ENCODE data around the gene FOXJ3.

FOXJ3 gene

DNA sequence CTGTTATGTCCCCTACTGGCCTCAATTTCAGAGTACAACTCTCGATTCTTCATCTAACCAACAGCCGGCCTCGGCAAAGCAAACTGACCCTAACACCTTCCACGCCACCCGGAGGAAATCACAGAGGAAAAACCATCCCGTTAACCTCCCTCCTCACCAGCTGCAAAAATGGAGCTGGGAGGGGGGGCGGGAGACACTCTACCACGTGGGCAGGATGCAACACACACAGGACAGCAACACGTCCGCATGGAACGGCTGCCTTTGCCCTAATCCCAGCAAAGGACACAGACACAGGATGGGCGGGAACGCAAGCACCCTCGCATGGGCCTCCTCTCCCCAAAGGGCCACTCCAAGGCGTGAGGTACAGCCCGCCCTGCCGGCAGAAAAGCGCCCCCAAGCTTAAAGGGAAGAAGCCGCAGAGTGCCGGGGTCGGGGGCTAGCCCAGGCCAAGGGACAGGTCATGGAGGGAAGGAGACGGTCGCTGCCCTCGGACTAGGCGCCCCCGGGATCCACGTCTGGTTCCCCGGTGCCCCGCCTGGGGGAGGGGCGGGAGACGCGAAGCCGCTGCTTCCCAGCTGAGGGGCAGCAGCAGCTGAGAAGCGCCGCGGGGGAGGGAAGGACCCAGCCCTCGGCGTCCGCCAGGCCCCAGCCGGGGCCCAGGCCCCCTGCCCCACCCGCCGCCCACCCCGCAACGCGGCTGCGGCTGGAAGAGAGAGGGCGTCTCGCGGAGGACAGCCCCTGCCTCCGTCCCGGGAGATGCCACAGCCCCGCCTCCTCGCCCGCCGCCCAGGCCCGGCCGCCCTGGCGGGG is 590 bp downstream of the FOXJ3 start:
- peak; percentile 64 for DNase-seq (ENCODE audit: low read depth)
- H3K4me3 ChIP-seq (ENCODE audit: low read length): peak overlapping the region; percentile 91
- TF ChIP-seq, protein P1, sequence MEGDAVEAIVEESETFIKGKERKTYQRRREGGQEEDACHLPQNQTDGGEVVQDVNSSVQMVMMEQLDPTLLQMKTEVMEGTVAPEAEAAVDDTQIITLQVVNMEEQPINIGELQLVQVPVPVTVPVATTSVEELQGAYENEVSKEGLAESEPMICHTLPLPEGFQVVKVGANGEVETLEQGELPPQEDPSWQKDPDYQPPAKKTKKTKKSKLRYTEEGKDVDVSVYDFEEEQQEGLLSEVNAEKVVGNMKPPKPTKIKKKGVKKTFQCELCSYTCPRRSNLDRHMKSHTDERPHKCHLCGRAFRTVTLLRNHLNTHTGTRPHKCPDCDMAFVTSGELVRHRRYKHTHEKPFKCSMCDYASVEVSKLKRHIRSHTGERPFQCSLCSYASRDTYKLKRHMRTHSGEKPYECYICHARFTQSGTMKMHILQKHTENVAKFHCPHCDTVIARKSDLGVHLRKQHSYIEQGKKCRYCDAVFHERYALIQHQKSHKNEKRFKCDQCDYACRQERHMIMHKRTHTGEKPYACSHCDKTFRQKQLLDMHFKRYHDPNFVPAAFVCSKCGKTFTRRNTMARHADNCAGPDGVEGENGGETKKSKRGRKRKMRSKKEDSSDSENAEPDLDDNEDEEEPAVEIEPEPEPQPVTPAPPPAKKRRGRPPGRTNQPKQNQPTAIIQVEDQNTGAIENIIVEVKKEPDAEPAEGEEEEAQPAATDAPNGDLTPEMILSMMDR (IDR thresholded peaks at IDR 0.05; ENCODE audit: insufficient read depth, low read depth, low read length, missing control alignments): peak; percentile 2

DNA sequence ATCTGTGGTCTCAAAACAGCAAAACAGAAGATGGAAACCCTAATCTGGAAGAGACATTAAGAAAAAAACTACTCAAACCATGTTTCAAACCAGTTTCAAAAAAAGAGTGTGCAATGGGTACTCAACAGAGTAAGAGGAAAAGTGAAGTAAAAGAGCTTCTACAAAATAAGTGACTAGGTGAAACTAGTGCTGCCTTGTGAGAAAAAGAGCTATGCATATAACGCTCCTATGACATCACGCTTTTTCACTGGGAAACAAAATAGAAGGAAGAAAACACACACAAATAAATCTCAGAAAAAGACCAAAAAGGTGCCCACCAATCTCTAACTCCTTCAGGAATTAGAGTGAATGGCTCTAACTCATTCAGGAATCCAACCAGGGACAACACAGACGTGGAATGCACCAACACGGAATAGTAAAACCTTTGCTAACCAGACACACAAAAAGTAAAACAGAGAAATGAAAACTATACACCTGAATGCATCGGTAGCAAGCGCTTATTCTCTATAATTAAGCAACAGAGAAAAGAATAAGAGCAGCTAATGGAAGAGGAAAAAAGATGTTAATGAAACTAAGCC is 1.3 kb downstream of the FOXJ3 start:
- TF ChIP-seq, protein P1 (IDR thresholded peaks at IDR 0.05; ENCODE audit: insufficient read depth, low read depth, low read length, missing control alignments): no peak
- H3K4me3 ChIP-seq (ENCODE audit: low read length): peak overlapping the region; percentile 91
- peak; percentile 36 for DNase-seq (ENCODE audit: low read depth)

DNA sequence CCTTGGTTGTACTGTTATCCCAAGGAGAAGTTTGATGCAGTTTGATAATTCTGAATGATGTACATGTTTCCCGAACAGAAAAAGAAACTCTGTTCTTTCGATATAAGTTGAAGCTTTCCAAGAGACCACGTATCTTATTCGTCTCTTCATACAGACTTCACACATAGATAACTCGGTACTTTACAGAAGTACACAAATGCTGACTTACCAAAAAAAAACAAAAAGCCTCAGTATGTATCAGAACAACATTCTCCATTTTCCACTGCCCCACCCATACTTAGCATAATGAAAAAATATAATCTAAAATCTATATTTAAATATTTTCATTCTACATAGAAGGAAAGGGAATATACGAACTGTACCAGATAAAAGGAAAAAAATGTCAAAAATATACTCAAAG is 2.2 kb downstream of the FOXJ3 start:
- TF ChIP-seq, protein P1 (IDR thresholded peaks at IDR 0.05; ENCODE audit: insufficient read depth, low read depth, low read length, missing control alignments): no peak
- no peak overlapping the region for H3K4me3 ChIP-seq (ENCODE audit: low read length)
- no peak for DNase-seq (ENCODE audit: low read depth)

DNA sequence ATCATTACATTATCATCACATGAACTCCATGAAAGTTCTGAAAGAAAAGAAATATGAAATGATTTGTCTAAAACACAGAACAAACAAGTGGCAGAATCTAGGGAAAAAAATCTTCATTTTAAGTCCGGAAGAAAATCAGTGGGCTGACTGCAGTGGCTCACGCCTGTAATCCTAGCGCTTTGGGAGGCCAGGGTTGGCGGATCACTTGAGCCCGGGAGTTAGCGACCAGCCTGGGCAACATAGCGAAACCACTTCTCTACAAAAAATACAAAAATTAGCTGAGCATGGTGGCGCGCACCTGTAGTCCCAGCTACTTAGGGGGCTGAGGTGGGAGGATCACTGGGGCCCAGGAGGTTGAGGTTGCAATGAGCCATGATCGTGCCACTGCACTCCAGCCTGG is 4.8 kb downstream of the FOXJ3 start:
- no peak for DNase-seq (ENCODE audit: low read depth)
- TF ChIP-seq, protein P1 (IDR thresholded peaks at IDR 0.05; ENCODE audit: insufficient read depth, low read depth, low read length, missing control alignments): no peak

DNA sequence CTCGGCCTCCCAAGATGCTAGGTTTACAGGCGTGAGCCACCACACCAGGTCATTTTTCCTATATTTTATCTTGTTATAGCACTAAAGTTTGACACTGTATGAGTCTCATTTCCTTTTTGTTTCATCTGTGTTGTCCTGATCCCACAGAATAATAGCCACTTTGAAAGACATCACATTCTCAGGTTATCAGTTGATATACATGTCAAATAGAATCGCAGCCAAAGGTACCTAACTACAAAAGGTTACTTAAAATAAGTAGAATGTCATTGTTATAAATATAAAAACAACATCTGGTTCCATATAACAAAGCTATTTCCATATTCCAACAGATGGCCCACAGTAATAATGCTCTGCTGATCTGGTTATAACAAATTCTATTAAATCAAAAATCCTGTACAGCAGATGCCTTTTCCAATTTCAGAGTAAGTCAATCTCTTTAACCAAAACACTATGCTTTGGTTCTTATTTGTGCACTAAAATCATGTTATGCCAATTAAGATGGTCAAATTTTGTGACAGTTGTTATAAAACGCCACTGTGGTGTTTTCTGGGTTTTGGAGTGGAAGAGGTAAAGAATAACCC is 6.0 kb downstream of the FOXJ3 start:
- no peak for DNase-seq (ENCODE audit: low read depth)
- H3K4me3 ChIP-seq (ENCODE audit: low read length): no peak overlapping the region
- TF ChIP-seq, protein P1 (IDR thresholded peaks at IDR 0.05; ENCODE audit: insufficient read depth, low read depth, low read length, missing control alignments): no peak

More for the DNA sequence above, 4.8 kb downstream of the FOXJ3 start:
- H3K4me3 ChIP-seq (ENCODE audit: low read length): no peak overlapping the region

DNA sequence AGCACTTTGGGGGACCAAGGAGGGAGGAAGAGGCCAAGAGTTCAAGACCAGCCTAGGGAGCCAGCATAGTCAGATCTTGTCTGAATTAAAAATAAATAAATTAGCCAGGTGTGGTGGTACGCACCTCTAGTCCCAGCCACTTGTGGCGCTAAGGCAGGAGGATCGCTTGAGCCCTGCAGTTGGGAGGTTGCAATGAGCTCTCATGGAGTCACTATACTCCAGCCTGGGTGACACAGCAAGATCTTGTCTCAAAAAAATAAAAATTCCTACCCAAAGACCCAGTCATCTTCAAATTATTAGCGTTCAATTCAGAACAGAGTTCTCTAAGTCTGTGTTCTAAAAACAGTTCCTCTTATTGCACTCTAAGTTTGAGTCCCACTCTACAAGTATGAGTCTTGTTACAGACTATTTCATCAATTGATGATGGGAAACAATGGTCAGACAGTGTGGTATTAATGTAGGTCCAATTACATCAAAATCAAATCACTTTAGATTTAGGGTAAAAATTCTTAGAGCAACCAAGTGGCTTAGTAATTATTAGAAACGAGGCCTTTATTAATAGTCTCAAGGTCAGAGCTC is 6.9 kb downstream of the FOXJ3 start:
- no peak overlapping the region for H3K4me3 ChIP-seq (ENCODE audit: low read length)
- TF ChIP-seq, protein P1 (IDR thresholded peaks at IDR 0.05; ENCODE audit: insufficient read depth, low read depth, low read length, missing control alignments): no peak
- no peak for DNase-seq (ENCODE audit: low read depth)

Data from epithelial cell of esophagus (primary cell).